Activated CD8-positive, alpha-beta memory T cell treated with anti-CD3 and anti-CD28 coated beads, Interleukin-2, amount 50 U/mL, for 24 hours (primary cell): ENCODE measurements around the gene TSHZ2.
"Not testable (repeated sequence)": the region's sequence is repeated elsewhere in the genome, so short reads cannot be mapped to it uniquely, and the experiment has no call there.

Experiments used
- DNase-seq: peaks from one replicate; pipeline ENCODE4 v3.0.0-alpha.2; 2020; ENCODE audit errors: extremely low read depth

Gene TSHZ2

DNA sequence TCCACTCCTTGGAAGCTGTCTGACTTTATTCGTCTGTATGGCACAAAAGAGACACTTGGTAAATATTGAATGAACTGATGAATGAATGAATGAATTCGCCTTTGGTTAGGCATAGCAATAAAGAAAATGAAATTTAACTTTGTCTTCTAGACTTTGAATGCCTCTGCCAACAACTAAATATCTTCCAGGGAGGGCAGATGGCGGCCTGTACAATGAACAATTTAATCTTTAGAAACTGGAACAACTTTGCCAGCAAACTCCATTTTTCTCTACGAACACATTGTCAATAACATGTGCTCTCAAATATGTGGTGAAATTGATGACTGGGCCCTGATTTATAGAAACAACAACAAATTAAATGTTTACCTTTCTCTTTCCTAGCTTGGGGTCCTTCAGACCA is 480.9 kb downstream of the TSHZ2 start:
- DNase-seq, result no peak

- no peak for DNase-seq
Observed at GRCh38 chr20:53454675-53455276, 482.6 kb downstream of the TSHZ2 start.

GRCh38 chr20:53463101-53463972 is 491.2 kb downstream of the TSHZ2 start:
- DNase-seq, result no peak

DNA sequence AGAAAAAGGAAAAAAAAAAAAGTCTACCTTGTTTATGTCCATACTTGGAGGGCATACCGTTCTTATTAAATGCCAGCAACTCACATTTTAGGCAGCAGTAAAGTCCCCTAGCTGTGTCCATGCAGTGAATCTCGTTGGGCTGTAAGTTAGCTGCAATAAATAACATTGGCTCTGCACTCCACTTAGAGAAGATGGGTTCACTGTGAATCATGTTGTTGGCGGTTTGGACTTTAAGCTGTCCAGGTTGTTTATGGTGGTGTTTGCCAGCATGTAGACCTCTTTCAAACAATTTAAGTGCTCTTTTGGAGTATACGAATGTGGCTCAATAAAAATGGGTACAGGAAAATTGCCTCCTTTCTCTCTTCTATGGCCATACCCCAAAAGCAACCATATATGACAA is 494.1 kb downstream of the TSHZ2 start:
- DNase-seq, result no peak

GRCh38 chr20:53468587-53468986 is 496.4 kb downstream of the TSHZ2 start:
- no peak for DNase-seq

- not testable (repeated sequence) for DNase-seq
Observed at GRCh38 chr20:53472859-53473258, 500.7 kb downstream of the TSHZ2 start.

DNA sequence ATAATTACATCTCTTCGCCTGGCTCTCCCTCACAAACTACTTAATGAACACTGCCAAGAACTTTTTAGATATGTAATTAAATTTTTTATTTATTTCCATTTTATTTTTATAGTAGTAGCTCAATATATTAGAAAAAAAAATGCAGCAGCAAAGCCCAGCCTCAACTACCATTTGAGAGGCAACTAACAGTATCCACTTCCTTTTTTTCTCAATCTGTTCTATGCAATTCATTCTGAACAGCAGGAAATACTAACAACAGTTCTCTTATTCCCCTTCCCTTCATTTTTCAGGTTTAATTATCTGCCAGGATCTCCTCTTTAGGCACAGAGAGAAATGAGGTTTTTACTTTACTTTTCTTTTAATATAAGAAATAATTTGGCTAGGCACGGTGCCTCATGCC is 508.8 kb downstream of the TSHZ2 start:
- DNase-seq, result no peak

DNA sequence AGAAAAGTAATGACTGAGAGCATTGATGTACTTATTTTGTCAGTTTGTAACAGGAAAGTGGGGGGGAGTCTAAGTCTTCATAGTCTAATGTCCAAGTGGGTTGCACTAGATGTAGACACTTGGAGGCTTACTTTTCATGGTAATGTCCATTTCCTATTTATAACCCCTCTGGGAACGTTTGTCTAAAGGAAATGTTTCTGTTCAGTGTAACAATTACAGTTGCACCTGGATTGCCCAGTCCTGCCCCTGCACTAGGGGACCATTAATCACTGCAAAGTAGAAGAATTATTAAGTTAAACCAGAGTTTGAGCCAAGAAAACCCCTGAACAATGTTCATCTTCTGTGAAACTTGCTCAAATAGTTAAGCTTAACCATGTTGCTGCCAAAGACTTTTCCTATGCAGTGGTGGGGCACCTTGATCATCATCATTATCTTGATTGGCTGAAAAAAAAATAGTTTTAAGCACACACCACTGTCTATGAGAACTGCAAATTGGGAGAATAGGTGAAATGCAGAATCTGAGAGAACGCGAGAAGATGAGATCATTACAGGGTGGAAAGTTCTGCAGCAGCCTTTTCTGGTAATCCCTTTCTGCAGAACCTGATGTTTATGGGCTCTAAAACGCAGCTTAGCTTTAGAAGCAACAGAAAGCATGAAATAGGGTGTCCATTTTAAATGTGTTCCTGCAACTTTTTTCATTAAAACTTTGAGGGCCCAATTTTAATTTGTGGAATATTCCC is 515.5 kb downstream of the TSHZ2 start:
- DNase-seq, result no peak

DNA sequence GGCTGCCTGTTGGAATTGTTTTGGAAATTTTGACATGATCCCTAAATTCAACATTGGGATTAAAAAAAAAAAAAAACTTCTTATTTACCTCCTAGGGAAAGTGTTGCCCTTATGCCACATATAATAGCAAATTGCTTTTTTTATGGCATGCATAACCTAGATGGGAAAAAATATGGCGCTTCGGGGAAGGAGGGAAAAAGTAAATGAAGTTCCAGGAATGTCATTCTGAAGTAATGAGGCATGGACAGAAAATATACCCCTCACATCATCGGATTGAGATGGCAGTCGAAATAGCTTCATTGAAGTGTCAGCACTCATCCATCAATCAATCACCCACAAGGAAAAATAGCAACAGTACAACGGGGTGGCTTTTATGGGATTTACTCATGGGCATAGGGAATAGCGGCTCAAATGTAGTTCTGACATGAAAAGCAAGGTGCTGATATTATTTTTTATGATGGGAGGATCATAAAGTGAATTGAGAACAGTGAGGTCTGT is 516.7 kb downstream of the TSHZ2 start:
- DNase-seq, result no peak

DNA sequence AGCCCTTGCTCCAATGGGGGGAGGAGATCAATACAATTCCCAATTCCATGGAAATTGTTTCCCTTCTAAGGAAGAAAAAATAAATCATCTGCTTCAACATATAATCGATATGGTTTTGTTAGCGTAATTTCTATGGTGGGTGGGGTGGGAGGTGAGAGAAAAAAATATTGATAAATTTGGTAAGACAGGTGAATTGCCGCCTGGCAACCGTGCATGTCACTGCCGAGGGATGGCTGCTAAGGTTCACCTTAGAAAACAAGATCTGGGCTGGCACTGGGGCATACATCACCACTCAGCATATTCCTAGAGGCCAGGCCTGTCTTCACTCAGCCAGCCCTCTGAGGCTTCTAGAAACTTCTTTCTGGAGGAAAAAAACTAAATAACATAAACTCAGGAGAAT is 517.4 kb downstream of the TSHZ2 start:
- no peak for DNase-seq

DNA sequence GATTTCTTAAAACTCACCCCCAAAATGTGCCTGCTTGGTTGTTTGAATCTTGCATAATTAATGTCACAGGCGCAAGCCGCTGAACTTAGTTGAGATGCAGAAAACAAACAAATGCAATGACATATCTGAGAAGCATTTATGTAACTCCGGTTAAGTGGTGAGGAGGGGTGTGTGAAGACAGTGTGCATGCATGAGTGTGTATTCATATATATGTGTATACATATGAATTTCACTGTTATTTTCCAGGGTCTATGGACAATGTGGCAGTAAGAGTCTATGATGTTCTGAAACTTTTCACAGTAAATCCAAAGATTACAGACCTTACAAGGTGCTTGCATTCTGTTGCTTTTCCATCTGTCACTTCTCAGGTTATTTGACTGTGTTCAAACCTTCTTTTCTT is 518.5 kb downstream of the TSHZ2 start:
- DNase-seq, result no peak

DNA sequence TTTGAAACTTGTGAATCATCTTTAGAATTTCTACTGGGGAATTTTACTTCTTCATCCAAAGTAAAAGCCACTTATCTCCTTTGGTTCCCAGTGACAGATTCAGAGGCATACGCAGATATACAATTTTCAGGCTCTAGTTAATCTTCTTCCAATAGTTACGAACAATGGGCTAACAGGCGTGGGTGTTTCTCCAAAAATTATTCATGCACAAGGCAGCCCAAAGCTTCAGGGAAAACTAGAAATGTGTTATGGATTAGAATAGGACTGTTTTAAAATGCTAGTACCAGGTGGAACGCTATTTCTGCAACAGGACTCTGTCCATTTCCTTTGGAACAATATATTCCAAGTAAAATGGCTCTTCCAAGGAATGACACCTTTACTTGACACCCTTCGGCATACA is 519.3 kb downstream of the TSHZ2 start:
- DNase-seq, result no peak

- DNase-seq, result no peak
Observed at GRCh38 chr20:53492212-53492611, 520.1 kb downstream of the TSHZ2 start.

DNA sequence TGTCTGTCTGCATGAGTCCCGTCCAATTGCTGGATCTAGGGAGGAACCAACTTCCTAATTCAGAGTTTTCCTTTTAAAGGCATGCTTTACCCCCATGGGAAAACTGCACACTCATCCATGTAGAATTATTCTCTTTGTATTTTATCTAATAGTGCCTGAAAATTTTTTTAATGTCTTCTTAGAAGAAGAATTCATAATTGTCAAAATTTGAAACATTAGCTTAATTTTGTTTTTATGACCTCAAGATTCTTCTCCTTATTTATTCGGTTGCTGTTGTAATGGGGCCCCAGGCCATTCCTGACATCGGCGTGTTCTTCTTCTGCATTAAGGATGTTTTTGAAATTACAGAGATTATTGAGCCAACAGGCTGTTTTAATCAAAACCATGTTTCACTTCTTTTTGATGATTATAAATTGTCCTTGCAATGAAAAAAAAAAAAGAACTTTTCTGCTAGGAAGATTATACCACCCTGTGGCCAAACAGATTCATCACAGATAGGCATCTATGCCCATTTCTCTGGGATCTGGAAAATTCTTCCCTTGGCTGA is 521.2 kb downstream of the TSHZ2 start:
- DNase-seq, result no peak

DNA sequence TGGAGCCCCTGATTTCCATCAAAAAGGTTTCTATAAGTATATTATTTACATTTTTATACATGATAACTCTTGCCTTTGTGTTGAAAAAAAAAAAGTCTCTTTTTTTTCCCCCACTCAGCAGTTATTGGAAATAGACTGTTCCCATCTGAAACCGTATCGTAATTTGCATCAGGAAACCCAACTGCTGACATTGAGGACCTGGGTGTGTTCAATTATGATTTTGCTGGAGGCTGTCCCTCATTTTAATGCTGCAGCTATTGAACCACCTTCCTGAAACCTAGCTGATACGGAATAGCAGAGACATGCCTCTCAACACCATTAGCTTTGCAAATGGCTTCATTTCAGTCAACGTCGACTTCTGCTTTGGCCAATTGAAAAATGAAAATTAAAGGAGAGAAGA is 522.6 kb downstream of the TSHZ2 start:
- DNase-seq, result no peak

- DNase-seq, result no peak
Observed at GRCh38 chr20:53495398-53496092, 523.4 kb downstream of the TSHZ2 start.

DNA sequence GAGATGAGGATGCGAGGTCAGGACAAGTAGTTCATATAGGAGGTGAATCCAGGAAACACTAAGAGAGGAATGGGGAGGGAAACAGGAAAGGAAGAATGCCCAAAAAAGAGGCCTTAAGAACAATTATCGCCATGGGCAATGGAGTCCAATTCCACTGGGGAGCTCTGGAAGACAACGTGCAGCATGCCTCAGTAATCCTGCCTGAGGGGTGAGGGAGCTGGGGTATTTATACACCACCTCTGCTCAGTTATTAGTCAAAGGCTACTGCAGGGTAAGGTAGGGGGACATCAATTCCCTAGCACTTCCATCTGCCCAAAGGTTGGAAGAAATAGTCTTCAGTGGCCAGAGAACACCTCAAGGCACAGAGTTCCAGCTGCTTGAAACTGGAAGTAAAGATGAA is 525.1 kb downstream of the TSHZ2 start:
- DNase-seq, result no peak

- no peak for DNase-seq
Observed at GRCh38 chr20:53498341-53498740, 526.2 kb downstream of the TSHZ2 start.

DNA sequence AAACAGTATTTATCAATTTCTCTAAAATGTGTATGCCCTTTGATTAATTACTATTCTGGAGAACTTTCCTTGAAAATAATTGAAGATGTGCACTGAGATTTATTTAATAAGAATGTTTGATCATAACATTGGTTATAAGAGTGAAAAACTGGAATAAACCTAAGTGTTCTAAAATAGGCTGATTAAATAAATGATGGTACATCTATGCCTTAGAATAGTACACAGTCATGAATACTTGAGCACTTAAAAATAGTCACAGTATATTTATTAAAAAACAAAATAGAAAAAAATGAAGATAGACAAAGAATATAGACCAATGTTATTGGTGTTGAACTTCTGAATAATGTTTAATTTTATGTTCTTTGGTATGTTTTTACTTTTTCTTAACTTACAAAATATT is 528.5 kb downstream of the TSHZ2 start:
- no peak for DNase-seq

GRCh38 chr20:53502820-53503219 is 530.7 kb downstream of the TSHZ2 start:
- DNase-seq, result no peak

- no peak for DNase-seq
Observed at GRCh38 chr20:53503517-53503919, 531.4 kb downstream of the TSHZ2 start.

- not testable (repeated sequence) for DNase-seq
Observed at GRCh38 chr20:53504106-53504505, 531.9 kb downstream of the TSHZ2 start.
